ENCODE measurements around the gene TIAM1.

DNA sequence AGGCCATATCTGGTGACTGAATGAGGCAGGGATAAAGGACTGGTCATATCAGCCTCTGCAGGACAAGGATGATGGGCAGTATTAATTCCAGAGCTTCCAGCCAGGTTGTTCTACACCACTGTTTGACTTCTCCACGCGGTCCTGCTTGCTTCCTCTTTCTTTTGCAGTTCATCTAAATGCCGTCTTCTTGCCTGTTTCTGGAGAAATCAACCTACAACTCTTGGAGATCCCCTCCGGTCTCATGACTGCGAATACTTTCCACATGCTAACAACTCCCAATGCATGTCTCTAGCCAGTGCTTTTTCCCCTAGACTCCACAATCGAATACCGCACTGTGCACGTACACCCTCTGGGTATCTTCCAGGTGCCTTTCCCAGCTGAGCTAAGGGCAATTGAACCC lies 14.1 kb upstream of the TIAM1 start:
- TF ChIP-seq, protein P1, sequence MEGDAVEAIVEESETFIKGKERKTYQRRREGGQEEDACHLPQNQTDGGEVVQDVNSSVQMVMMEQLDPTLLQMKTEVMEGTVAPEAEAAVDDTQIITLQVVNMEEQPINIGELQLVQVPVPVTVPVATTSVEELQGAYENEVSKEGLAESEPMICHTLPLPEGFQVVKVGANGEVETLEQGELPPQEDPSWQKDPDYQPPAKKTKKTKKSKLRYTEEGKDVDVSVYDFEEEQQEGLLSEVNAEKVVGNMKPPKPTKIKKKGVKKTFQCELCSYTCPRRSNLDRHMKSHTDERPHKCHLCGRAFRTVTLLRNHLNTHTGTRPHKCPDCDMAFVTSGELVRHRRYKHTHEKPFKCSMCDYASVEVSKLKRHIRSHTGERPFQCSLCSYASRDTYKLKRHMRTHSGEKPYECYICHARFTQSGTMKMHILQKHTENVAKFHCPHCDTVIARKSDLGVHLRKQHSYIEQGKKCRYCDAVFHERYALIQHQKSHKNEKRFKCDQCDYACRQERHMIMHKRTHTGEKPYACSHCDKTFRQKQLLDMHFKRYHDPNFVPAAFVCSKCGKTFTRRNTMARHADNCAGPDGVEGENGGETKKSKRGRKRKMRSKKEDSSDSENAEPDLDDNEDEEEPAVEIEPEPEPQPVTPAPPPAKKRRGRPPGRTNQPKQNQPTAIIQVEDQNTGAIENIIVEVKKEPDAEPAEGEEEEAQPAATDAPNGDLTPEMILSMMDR (IDR thresholded peaks at IDR 0.05) = no peak
- no peak for TF ChIP-seq POLR2A (IDR thresholded peaks at IDR 0.05)

All from heart left ventricle (tissue), 13 donors.